ENCODE measurements around the gene VAPA. TPM values are rescaled to one million over a fixed set of nuclear protein-coding genes. Genes with fewer than 3 reads are reported as not detected.

The VAPA gene
- total and polyA plus RNA-seq, 9 of the 15 experiments (the other 6 are each of a cell fraction or from before 2014, with no cell fraction given), result 219 to 902 (median 526) TPM

DNA sequence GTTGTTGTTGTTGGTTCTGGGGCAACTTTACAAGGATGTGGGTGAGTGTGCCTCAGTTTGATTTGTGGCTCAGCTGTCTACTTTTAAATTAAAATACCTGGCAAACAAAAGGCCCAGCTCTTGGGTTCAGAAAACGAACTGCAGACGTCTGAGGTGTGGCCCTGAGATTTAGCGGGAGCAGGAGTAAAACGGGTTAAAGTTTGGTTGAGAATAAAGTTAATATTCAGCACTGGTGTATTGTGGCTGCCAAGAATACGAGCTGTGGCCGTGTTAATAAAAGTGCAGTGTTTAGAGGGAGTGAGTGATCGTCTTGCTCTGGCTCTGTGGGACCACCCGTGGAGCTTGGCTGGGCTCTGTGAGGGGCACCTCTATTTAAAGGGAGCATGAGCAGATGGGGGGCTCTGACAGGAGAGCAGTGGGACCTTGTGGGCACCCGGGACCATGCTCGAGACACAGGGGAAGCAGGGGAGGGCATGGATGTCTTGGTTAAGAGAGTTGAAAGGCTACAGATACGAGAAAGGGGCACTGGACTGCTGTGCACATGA, 80.3 kb downstream of the VAPA start:
- no TSS peak for BruUV-seq (replicated peaks)
- Histone ChIP-seq H3K4me3 (no peak overlapping the region), H3K9ac (ENCODE audit: insufficient read depth in 1 of 2, low read depth in 2 of 2, low read length in 2 of 2) (no peak overlapping the region), H2AFZ (ENCODE audit: low read depth, low read length) (no peak overlapping the region), H3K27ac (ENCODE audit: extremely low read depth, low read depth, low read length) (no peak overlapping the region), H3K4me2 (ENCODE audit: insufficient read depth, low read length) (no peak overlapping the region), H3K36me3 (ENCODE audit: control insufficient read depth, insufficient read depth, low read length) (no peaks in the 10 kb centered on the region), H4K20me1 (replicated peaks; ENCODE audit: control insufficient read depth, insufficient read depth, low read length) (no peaks in the 10 kb centered on the region), H3K9me3 (replicated peaks; ENCODE audit: control insufficient read depth, insufficient read depth, low read depth, low read length) (no peaks in the 10 kb centered on the region), H3K9me1 (ENCODE audit: control insufficient read depth, insufficient read depth, low read length) (no peaks in the 10 kb centered on the region), H3K79me2 (ENCODE audit: control insufficient read depth, insufficient read depth, low read length) (no peaks in the 10 kb centered on the region), H3K4me1 (replicated peaks in 1 of 2; ENCODE audit: control insufficient read depth in 2 of 2, insufficient read depth in 2 of 2, low read length in 2 of 2) (no peaks in the 10 kb centered on the region), H3K27me3 (ENCODE audit: control insufficient read depth in 2 of 2, insufficient read depth in 2 of 2, low read length in 2 of 2) (peaks cover 46 to 67% of the 10 kb centered on the region in 2 experiments)
- TF ChIP-seq GATAD2A (IDR thresholded peaks at IDR 0.05), result no peak
- TF ChIP-seq CHD1 (IDR thresholded peaks at IDR 0.05; ENCODE audit: low read length), result no peak
- TF ChIP-seq RBM22 (IDR thresholded peaks at IDR 0.05; ENCODE audit: low read depth, low read length, poor library complexity, severe bottlenecking), result no peak
- no peak for TF ChIP-seq ZSCAN29 (IDR thresholded peaks at IDR 0.05)
- TF ChIP-seq ZNF586 (CRISPR knock-in tag; conservative IDR thresholded peaks at IDR 0.05), result no peak
- TF ChIP-seq, protein P1, sequence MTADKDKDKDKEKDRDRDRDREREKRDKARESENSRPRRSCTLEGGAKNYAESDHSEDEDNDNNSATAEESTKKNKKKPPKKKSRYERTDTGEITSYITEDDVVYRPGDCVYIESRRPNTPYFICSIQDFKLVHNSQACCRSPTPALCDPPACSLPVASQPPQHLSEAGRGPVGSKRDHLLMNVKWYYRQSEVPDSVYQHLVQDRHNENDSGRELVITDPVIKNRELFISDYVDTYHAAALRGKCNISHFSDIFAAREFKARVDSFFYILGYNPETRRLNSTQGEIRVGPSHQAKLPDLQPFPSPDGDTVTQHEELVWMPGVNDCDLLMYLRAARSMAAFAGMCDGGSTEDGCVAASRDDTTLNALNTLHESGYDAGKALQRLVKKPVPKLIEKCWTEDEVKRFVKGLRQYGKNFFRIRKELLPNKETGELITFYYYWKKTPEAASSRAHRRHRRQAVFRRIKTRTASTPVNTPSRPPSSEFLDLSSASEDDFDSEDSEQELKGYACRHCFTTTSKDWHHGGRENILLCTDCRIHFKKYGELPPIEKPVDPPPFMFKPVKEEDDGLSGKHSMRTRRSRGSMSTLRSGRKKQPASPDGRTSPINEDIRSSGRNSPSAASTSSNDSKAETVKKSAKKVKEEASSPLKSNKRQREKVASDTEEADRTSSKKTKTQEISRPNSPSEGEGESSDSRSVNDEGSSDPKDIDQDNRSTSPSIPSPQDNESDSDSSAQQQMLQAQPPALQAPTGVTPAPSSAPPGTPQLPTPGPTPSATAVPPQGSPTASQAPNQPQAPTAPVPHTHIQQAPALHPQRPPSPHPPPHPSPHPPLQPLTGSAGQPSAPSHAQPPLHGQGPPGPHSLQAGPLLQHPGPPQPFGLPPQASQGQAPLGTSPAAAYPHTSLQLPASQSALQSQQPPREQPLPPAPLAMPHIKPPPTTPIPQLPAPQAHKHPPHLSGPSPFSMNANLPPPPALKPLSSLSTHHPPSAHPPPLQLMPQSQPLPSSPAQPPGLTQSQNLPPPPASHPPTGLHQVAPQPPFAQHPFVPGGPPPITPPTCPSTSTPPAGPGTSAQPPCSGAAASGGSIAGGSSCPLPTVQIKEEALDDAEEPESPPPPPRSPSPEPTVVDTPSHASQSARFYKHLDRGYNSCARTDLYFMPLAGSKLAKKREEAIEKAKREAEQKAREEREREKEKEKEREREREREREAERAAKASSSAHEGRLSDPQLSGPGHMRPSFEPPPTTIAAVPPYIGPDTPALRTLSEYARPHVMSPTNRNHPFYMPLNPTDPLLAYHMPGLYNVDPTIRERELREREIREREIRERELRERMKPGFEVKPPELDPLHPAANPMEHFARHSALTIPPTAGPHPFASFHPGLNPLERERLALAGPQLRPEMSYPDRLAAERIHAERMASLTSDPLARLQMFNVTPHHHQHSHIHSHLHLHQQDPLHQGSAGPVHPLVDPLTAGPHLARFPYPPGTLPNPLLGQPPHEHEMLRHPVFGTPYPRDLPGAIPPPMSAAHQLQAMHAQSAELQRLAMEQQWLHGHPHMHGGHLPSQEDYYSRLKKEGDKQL (CRISPR knock-in tag; IDR thresholded peaks at IDR 0.05; ENCODE audit: borderline replicate concordance), result no peak
- TF ChIP-seq NFE2 (IDR thresholded peaks at IDR 0.05; ENCODE audit: low read depth), result no peak
- TF ChIP-seq SP2 (IDR thresholded peaks at IDR 0.05; ENCODE audit: extremely low read depth, low read depth, low read length, poor library complexity, severe bottlenecking), result no peak
- FAIRE-seq (no peak), ATAC-seq (no peak), DNase-seq (ENCODE audit: extremely low read depth in 1 of 4, low spot score in 3 of 4) (no peak)
- ChIA-PET POLR2A (interaction anchor here (0.6 to 0.7 kb wide), 2 partner anchors 11 to 29 kb away, joined by 3 read pairs; no protein-coding TSS in a partner anchor), CTCF (ENCODE audit: low intra/inter-chr PET ratio) (no interaction called here)
- intact Hi-C loops (cut with micrococcal nuclease) (no loop called here), in situ Hi-C loops (cut with MboI) (no loop called here)
- 0% methylated on average over 11 of the region's 11 CpGs for WGBS (ENCODE audit: insufficient coverage, low coverage, missing lambda C conversion rate)
